ENCODE measurements around the gene GMPS. TPM values are rescaled to one million over a fixed set of nuclear protein-coding genes. Genes with fewer than 3 reads are reported as not detected.

GMPS gene
- total and polyA plus RNA-seq, 9 of the 15 experiments (the other 6 are each of a cell fraction or from before 2014, with no cell fraction given): 73.7 to 282 (median 156) TPM

DNA sequence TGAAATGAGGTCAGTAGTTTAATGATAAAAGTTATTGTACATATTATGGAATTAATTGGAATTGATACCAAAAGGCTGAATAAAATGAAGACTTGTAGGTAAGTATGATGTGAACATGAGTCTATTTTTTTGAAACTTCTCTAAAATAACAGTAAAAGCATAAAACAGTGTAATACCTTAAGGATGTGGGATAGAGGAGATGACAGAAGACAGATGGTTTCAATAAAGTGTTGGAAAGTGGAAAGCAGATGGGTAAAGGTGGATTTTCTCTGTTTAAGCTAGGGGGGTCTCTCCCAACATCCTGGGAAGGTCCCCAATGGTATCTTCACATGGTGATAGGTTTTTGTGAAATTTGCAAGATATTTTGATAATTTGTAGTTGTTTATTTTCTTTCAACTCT is 41.6 kb downstream of the GMPS start (continued):
- TF ChIP-seq NONO (IDR thresholded peaks at IDR 0.05; ENCODE audit: low read depth in 2 of 2, low read length in 1 of 2): no peak

DNA sequence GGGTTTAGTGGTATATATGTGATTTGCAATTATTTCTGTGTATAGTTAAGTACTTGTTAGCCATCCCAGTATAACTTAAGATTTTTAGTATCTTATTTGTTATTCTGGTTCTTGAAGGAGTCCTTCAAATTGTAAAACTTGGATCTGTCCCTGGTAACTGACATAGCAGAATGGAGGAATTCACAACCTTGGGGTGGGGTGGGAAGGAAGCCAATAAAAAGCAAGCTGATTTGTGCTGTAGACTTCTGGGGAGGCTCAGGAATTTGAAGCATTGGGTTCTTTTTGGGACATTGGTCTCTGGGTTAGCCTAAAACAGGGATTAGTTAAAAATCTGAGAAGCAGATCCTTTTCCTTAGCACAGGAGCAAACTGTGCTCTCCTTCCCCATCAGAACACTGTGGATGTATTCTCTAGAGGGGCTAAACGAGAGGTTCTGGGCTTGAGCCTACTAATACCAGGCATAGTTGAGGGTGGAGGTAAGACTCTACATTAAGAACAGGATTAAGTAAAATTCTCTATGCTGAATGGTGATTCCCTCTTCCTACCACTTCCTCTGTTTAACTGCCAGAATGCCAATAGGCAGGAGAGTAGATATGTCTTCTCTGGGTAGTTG is 42.2 kb downstream of the GMPS start:
- WGBS (ENCODE audit: insufficient coverage, low coverage, missing lambda C conversion rate): 91% methylated on average over 1 of the region's 1 CpG
- Histone ChIP-seq H3K9me1 (ENCODE audit: control insufficient read depth, insufficient read depth, low read length) (no peaks in the 10 kb centered on the region), H3K4me3 (no peak overlapping the region), H3K27me3 (ENCODE audit: control insufficient read depth in 2 of 2, insufficient read depth in 2 of 2, low read length in 2 of 2) (no peaks in the 10 kb centered on the region), H3K36me3 (ENCODE audit: control insufficient read depth, insufficient read depth, low read length) (peaks cover 95% of the 10 kb centered on the region), H3K79me2 (ENCODE audit: control insufficient read depth, insufficient read depth, low read length) (peaks cover 2% of the 10 kb centered on the region; the same call in 1 of the 3 replicates), H3K9me3 (replicated peaks; ENCODE audit: control insufficient read depth, insufficient read depth, low read depth, low read length) (no peaks in the 10 kb centered on the region), H3K4me2 (ENCODE audit: insufficient read depth, low read length) (no peak overlapping the region), H2AFZ (ENCODE audit: low read depth, low read length) (no peak overlapping the region), H3K27ac (ENCODE audit: extremely low read depth, low read depth, low read length) (no peak overlapping the region), H3K4me1 (replicated peaks in 1 of 2; ENCODE audit: control insufficient read depth in 2 of 2, insufficient read depth in 2 of 2, low read length in 2 of 2) (no peaks in the 10 kb centered on the region; a peak in 1 of 5 replicates), H3K9ac (ENCODE audit: insufficient read depth in 1 of 2, low read depth in 2 of 2, low read length in 2 of 2) (no peak overlapping the region), H4K20me1 (replicated peaks; ENCODE audit: control insufficient read depth, insufficient read depth, low read length) (no peaks in the 10 kb centered on the region)
- CTCF ChIA-PET (ENCODE audit: low intra/inter-chr PET ratio): no interaction called here
- intact Hi-C loops (cut with micrococcal nuclease): no loop called here
- POLR2A ChIA-PET: interaction anchor here (0.6 to 1.0 kb wide), 3 partner anchors 19 to 869 kb away, joined by 3 to 5 read pairs (median 3); no protein-coding TSS in a partner anchor
- no TSS peak for BruUV-seq (replicated peaks)
- FAIRE-seq: no peak
- TF ChIP-seq, protein P1, sequence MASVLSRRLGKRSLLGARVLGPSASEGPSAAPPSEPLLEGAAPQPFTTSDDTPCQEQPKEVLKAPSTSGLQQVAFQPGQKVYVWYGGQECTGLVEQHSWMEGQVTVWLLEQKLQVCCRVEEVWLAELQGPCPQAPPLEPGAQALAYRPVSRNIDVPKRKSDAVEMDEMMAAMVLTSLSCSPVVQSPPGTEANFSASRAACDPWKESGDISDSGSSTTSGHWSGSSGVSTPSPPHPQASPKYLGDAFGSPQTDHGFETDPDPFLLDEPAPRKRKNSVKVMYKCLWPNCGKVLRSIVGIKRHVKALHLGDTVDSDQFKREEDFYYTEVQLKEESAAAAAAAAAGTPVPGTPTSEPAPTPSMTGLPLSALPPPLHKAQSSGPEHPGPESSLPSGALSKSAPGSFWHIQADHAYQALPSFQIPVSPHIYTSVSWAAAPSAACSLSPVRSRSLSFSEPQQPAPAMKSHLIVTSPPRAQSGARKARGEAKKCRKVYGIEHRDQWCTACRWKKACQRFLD (CRISPR knock-in tag; IDR thresholded peaks at IDR 0.05): no peak
- TF ChIP-seq ZNF586 (CRISPR knock-in tag; conservative IDR thresholded peaks at IDR 0.05) (no peak), SP2 (IDR thresholded peaks at IDR 0.05; ENCODE audit: extremely low read depth, low read depth, low read length, poor library complexity, severe bottlenecking) (no peak), HLTF (IDR thresholded peaks at IDR 0.05) (no peak), NEUROD1 (IDR thresholded peaks at IDR 0.05; ENCODE audit: borderline replicate concordance, low read depth, low read length, partially characterized antibody) (no peak), ZNF57 (CRISPR knock-in tag; IDR thresholded peaks at IDR 0.05) (no peak), TBP (optimal IDR thresholded peaks at IDR 0.05; ENCODE audit: low read depth, low read length) (no peak), RAD51 (IDR thresholded peaks at IDR 0.05; ENCODE audit: borderline replicate concordance, low read depth) (no peak)
- TF ChIP-seq, protein P2, sequence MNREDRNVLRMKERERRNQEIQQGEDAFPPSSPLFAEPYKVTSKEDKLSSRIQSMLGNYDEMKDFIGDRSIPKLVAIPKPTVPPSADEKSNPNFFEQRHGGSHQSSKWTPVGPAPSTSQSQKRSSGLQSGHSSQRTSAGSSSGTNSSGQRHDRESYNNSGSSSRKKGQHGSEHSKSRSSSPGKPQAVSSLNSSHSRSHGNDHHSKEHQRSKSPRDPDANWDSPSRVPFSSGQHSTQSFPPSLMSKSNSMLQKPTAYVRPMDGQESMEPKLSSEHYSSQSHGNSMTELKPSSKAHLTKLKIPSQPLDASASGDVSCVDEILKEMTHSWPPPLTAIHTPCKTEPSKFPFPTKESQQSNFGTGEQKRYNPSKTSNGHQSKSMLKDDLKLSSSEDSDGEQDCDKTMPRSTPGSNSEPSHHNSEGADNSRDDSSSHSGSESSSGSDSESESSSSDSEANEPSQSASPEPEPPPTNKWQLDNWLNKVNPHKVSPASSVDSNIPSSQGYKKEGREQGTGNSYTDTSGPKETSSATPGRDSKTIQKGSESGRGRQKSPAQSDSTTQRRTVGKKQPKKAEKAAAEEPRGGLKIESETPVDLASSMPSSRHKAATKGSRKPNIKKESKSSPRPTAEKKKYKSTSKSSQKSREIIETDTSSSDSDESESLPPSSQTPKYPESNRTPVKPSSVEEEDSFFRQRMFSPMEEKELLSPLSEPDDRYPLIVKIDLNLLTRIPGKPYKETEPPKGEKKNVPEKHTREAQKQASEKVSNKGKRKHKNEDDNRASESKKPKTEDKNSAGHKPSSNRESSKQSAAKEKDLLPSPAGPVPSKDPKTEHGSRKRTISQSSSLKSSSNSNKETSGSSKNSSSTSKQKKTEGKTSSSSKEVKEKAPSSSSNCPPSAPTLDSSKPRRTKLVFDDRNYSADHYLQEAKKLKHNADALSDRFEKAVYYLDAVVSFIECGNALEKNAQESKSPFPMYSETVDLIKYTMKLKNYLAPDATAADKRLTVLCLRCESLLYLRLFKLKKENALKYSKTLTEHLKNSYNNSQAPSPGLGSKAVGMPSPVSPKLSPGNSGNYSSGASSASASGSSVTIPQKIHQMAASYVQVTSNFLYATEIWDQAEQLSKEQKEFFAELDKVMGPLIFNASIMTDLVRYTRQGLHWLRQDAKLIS (CRISPR knock-in tag; IDR thresholded peaks at IDR 0.05): no peak
- no peak for ATAC-seq
- in situ Hi-C loops (cut with MboI): no loop called here
- DNase-seq (ENCODE audit: extremely low read depth in 1 of 4, low spot score in 3 of 4): no peak

Measured in K562 (cell line).